BE2C (cell line): ENCODE data around the gene CTDSPL.
A peak's percentile ranks its signal among the peaks of the same experiment; 100 is the strongest.

ENCODE experiments used
- DNase-seq: peaks from one replicate; pipeline ENCODE4 v3.0.0-alpha.2; 2020
- H3K27me3 ChIP-seq: fragments of 250-450 bp; sonication (Bioruptor Pico); 2 replicates; pipeline ENCODE4 v1.5.1; 2020; ENCODE audit warnings: mild to moderate bottlenecking
- H3K36me3 ChIP-seq: fragments of 250-450 bp; sonication (Bioruptor Pico); 2 replicates; pipeline ENCODE4 v1.5.1; 2020; ENCODE audit warnings: mild to moderate bottlenecking
- H3K4me1 ChIP-seq: fragments of 250-450 bp; sonication (Bioruptor Pico); 2 replicates; pipeline ENCODE4 v1.5.1; 2020
- H3K4me3 ChIP-seq: 2 replicates; pipeline ENCODE4 v1.5.1; 2011; ENCODE audit warnings: low read depth, low read length
- H3K9me3 ChIP-seq: fragments of 250-450 bp; sonication (Bioruptor Pico); 2 replicates; pipeline ENCODE4 v1.5.1; 2020
- TF ChIP-seq, protein P1 (sequence below): IDR thresholded peaks from 2 replicates; pipeline ENCODE4 v1.5.1; 2012; ENCODE audit warnings: mild to moderate bottlenecking, low read depth, low read length

Gene CTDSPL

DNA sequence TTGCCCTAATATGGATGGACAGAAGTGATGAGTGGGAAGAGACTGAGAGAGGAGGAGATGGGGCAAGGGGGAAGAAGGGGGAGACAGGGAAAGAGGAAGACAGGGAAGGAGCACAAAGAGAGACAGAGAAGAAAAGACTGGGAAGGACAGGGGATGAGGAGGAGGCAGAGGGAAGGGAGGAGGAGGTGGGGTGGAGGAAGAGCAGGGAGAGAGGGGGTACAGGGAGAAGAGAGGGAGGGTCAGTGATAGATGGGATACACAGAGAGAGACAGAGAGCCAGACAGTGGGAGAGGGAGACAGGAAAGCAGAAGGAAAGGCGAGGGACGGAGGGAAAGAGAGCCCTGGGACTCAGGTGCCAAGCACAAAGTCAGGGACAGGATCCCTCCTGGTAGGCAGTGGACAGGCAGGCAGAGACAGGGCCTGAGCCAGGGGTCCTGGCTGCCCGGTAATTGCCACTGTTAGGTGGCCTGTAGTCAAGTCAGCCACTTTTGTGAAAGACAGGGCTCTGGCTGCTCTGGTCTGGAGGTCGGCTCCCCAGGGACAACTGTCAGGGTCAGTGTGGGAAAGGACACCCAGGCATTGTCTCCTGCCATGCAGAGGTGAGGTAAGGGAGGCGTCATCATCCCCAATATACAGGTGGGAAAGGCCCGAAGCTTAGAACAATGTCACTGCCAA, 138.7 kb downstream of the CTDSPL start:
- no peak for DNase-seq
- TF ChIP-seq, protein P1, sequence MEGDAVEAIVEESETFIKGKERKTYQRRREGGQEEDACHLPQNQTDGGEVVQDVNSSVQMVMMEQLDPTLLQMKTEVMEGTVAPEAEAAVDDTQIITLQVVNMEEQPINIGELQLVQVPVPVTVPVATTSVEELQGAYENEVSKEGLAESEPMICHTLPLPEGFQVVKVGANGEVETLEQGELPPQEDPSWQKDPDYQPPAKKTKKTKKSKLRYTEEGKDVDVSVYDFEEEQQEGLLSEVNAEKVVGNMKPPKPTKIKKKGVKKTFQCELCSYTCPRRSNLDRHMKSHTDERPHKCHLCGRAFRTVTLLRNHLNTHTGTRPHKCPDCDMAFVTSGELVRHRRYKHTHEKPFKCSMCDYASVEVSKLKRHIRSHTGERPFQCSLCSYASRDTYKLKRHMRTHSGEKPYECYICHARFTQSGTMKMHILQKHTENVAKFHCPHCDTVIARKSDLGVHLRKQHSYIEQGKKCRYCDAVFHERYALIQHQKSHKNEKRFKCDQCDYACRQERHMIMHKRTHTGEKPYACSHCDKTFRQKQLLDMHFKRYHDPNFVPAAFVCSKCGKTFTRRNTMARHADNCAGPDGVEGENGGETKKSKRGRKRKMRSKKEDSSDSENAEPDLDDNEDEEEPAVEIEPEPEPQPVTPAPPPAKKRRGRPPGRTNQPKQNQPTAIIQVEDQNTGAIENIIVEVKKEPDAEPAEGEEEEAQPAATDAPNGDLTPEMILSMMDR, result no peak
- H3K36me3 ChIP-seq, result no peaks in the 10 kb centered on the region
- H3K27me3 ChIP-seq, result no peaks in the 10 kb centered on the region
- no peaks in the 10 kb centered on the region for H3K9me3 ChIP-seq
- no peaks in the 10 kb centered on the region for H3K4me1 ChIP-seq
- H3K4me3 ChIP-seq, result no peak overlapping the region

DNA sequence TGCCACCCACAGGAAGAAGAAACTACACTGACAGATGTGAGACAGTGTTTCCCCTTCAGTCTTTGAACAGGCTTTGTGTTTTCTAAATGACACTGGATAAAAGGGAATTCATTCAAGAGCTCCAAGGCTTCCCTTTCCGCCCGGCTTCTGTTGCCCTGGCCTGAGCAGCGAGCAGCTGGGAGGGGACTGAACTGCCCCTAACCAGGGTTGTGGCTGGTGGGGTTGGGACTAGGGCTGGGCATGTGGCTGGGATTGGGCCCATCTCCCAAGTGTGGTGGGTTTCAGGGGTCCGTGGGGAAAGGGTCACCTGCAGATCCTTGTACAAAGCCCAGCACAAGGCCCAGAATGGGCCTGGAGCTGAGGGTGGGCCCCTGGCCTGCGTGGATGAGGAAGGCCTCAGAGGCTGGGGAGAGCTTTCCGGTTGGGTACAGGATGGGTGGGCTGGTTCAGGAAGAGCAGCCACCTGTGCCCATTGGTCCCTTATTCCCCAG, 139.3 kb downstream of the CTDSPL start:
- H3K4me1 ChIP-seq, result no peaks in the 10 kb centered on the region
- TF ChIP-seq, protein P1, result no peak
- no peaks in the 10 kb centered on the region for H3K27me3 ChIP-seq
- no peak overlapping the region for H3K4me3 ChIP-seq
- DNase-seq, result no peak
- no peaks in the 10 kb centered on the region for H3K36me3 ChIP-seq
- no peaks in the 10 kb centered on the region for H3K9me3 ChIP-seq

DNA sequence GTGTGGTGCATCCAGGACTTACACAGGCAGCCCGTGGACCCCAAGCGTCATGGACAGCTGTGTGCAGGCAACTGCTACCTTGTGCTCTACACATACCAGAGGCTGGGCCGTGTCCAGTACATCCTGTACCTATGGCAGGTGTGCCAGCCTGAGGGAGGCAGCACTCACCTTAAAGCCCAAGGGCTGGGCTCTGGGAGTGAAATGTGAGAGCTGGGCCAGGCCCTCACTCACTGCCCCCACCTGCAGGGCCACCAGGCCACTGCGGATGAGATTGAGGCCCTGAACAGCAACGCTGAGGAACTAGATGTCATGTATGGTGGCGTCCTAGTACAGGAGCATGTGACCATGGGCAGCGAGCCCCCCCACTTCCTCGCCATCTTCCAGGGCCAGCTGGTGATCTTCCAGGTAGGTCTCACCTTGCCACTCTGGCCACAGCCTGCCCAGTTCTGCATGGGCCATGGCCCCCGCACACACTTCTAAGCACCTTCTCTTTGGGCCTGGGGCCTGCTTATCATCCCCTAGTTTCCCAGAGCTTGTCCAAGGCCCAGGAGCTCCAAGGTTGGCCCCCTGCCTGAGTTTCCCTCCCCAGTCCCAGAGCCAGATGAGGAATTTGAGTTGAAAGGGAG, 139.9 kb downstream of the CTDSPL start:
- no peaks in the 10 kb centered on the region for H3K36me3 ChIP-seq
- H3K27me3 ChIP-seq, result no peaks in the 10 kb centered on the region
- no peaks in the 10 kb centered on the region for H3K9me3 ChIP-seq
- H3K4me1 ChIP-seq, result no peaks in the 10 kb centered on the region
- no peak for DNase-seq
- no peak overlapping the region for H3K4me3 ChIP-seq
- TF ChIP-seq, protein P1, result peak; percentile 23

DNA sequence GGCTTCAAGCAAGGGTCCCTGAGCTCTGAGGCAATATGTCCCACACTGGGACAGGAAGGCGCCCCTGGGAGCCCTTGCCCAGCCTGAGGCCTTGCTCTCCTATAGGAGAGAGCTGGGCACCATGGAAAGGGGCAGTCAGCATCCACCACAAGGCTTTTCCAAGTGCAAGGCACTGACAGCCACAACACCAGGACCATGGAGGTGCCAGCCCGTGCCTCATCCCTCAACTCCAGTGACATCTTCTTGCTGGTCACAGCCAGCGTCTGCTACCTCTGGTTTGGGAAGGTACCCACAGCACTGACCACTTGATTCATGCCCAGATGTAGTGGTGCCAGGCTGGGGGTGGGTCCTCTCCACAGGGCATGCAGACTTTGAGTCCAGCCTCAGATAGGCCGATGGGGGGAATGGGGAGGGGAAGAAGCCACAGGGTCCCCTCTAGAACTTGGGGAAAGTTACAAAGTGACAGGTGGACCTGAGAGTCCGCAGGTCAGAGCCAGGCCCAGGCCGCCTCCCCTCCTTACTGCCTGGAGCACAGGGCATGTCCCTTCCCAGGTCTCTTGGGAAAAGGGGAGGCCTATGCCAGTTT, 140.7 kb downstream of the CTDSPL start:
- Histone ChIP-seq H3K4me3 (no peak overlapping the region), H3K4me1 (no peaks in the 10 kb centered on the region), H3K9me3 (no peaks in the 10 kb centered on the region), H3K36me3 (no peaks in the 10 kb centered on the region), H3K27me3 (no peaks in the 10 kb centered on the region)
- no peak for DNase-seq
- TF ChIP-seq, protein P1, result no peak

DNA sequence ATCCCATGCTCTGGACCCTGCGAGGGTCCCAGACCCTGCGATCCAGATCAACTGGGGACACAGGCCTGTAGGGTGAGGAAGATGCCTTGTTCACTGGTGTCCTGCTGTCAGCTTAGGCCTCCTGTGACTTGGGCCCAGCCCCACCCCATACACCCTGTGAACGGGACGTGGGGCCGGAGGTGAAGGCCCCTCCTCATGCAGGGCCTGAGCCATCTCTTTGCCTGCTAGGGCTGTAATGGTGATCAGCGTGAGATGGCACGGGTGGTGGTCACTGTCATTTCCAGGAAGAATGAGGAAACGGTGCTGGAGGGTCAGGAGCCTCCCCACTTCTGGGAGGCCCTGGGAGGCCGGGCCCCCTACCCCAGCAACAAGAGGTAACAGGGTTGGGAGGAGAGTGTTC, 141.3 kb downstream of the CTDSPL start:
- Histone ChIP-seq H3K36me3 (no peaks in the 10 kb centered on the region), H3K27me3 (no peaks in the 10 kb centered on the region), H3K4me1 (no peaks in the 10 kb centered on the region), H3K4me3 (no peak overlapping the region), H3K9me3 (no peaks in the 10 kb centered on the region)
- TF ChIP-seq, protein P1, result no peak
- no peak for DNase-seq

DNA sequence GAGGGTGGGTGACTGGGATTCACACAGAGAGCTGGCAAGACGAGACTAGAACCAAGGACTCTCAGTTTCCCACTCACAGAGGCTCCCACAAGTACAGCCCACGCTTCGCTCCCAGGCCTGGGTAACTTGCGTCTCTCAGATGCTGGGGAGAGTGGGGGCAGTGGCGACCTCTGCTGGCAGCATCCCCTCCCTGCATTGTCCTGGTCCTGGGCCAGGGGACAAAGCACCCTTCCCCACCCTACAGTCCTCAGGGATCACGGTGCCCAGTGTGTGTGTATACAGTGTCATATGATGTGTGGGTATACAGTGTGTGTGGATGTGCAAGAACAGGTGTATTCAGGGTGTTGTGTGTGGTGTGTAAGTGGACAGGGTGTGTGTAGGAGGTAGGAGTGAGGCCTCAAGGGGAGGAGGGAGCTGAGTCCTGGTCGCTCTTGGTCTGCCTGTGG, 141.7 kb downstream of the CTDSPL start:
- TF ChIP-seq, protein P1, result peak; percentile 63
- H3K4me1 ChIP-seq, result no peaks in the 10 kb centered on the region
- no peaks in the 10 kb centered on the region for H3K9me3 ChIP-seq
- no peaks in the 10 kb centered on the region for H3K27me3 ChIP-seq
- no peak overlapping the region for H3K4me3 ChIP-seq
- H3K36me3 ChIP-seq, result no peaks in the 10 kb centered on the region
- DNase-seq, result peak; percentile 45
